SIG-M5 treated with dmso at 0.1 percent for 504 hours (cell line): Measurements from ENCODE around the gene DLX6.

Source experiments
- DNase-seq: peaks from one replicate; lab custom pipeline; 2025; ENCODE audit not compliant: unreplicated experiment; lab: John Stamatoyannopoulos, UW

DLX6 gene

GRCh38 chr7:97009753-97010732 is 4.7 kb downstream of the DLX6 start:
- DNase-seq: no peak

- DNase-seq: no peak
Observed at GRCh38 chr7:97011104-97011503, 5.8 kb downstream of the DLX6 start.

GRCh38 chr7:97011536-97012364 is 6.4 kb downstream of the DLX6 start:
- no peak for DNase-seq

- no peak for DNase-seq
Observed at GRCh38 chr7:97012365-97013133, 7.2 kb downstream of the DLX6 start.

GRCh38 chr7:97013134-97013844 is 7.9 kb downstream of the DLX6 start:
- DNase-seq: no peak

GRCh38 chr7:97013845-97014134 is 8.4 kb downstream of the DLX6 start:
- DNase-seq: no peak

- DNase-seq: no peak
Observed at GRCh38 chr7:97014145-97014750, 8.9 kb downstream of the DLX6 start.

GRCh38 chr7:97015279-97015678 is 9.9 kb downstream of the DLX6 start:
- no peak for DNase-seq

- DNase-seq: no peak
Observed at GRCh38 chr7:97015756-97016380, 10.5 kb downstream of the DLX6 start.

GRCh38 chr7:97016381-97017191 is 11.2 kb downstream of the DLX6 start:
- DNase-seq: no peak

GRCh38 chr7:97017192-97018125 is 12.1 kb downstream of the DLX6 start:
- DNase-seq: no peak

GRCh38 chr7:97018126-97018601 is 12.8 kb downstream of the DLX6 start:
- DNase-seq: no peak

GRCh38 chr7:97018791-97019531 is 13.6 kb downstream of the DLX6 start:
- DNase-seq: no peak

- no peak for DNase-seq
Observed at GRCh38 chr7:97019710-97020225, 14.4 kb downstream of the DLX6 start.

- DNase-seq: no peak
Observed at GRCh38 chr7:97020601-97020995, 15.2 kb downstream of the DLX6 start.

- no peak for DNase-seq
Observed at GRCh38 chr7:97020996-97021746, 15.8 kb downstream of the DLX6 start.
